ENCODE measurements around the gene ALDH1L1. TPM values are rescaled to one million over a fixed set of nuclear protein-coding genes. Genes with fewer than 3 reads are reported as not detected.

Gene ALDH1L1
- total and polyA plus RNA-seq, 2 experiments from 2014 or later: 1.0 to 1.3 TPM

- H3K4me1 Mint-ChIP-seq: peaks cover 20% of the 10 kb centered on the region
- H3K36me3 Mint-ChIP-seq (ENCODE audit: low read depth): no peaks in the 10 kb centered on the region; the same call in 2 of the 3 replicates
- Histone ChIP-seq H3K4me1 (ENCODE audit: insufficient read depth) (peaks cover 12% of the 10 kb centered on the region), H3K27me3 (ENCODE audit: insufficient read depth) (peaks cover 28% of the 10 kb centered on the region), H2AFZ (no peak overlapping the region), H3K36me3 (ENCODE audit: insufficient read depth) (no peaks in the 10 kb centered on the region), H3K9me2 (ENCODE audit: insufficient read depth) (peaks cover 15% of the 10 kb centered on the region; the same call in 1 of the 2 replicates), H3K4me2 (no peak overlapping the region), H3K4me3 (no peak overlapping the region), H4K20me1 (replicated peaks; ENCODE audit: insufficient read depth) (no peaks in the 10 kb centered on the region), H3K27ac (ENCODE audit: low read depth) (no peak overlapping the region), H3K79me2 (replicated peaks; ENCODE audit: insufficient read depth) (no peaks in the 10 kb centered on the region), H3F3A (replicated peaks; ENCODE audit: low read depth) (no peaks in the 10 kb centered on the region)
- H3K4me3 Mint-ChIP-seq: no peak overlapping the region
- no peak for ATAC-seq
- H3K9me3 Mint-ChIP-seq: no peaks in the 10 kb centered on the region
- TF ChIP-seq POLR2AphosphoS5 (IDR thresholded peaks at IDR 0.05; ENCODE audit: low read depth) (no peak), NANOG (IDR thresholded peaks at IDR 0.05; ENCODE audit: borderline replicate concordance) (no peak), EZH2phosphoT487 (IDR thresholded peaks at IDR 0.05; ENCODE audit: unreplicated experiment) (no peak), CREB1 (CRISPR knock-in tag; IDR thresholded peaks at IDR 0.05; ENCODE audit: low read depth) (no peak), CTCF (conservative IDR thresholded peaks at IDR 0.05; ENCODE audit: low read depth in 2 of 2) (no peak), JUNB (IDR thresholded peaks at IDR 0.05; ENCODE audit: unreplicated experiment) (no peak), ZNF114 (CRISPR knock-in tag; IDR thresholded peaks at IDR 0.05) (no peak), ZNF462 (CRISPR knock-in tag; IDR thresholded peaks at IDR 0.05) (no peak), REST (IDR thresholded peaks at IDR 0.05; ENCODE audit: unreplicated experiment) (no peak), STAT1 (IDR thresholded peaks at IDR 0.05; ENCODE audit: unreplicated experiment) (no peak), EZH2 (IDR thresholded peaks at IDR 0.05; ENCODE audit: low read depth, unreplicated experiment) (no peak), ZNF331 (CRISPR knock-in tag; IDR thresholded peaks at IDR 0.05; ENCODE audit: low read depth) (no peak), ETS1 (IDR thresholded peaks at IDR 0.05) (no peak)
- no peak overlapping the region for H3K27ac Mint-ChIP-seq
- peaks cover 27% of the 10 kb centered on the region for H3K27me3 Mint-ChIP-seq (ENCODE audit: insufficient read depth, low read depth, poor library complexity)
- DNase-seq (ENCODE audit: low spot score): no peak
These were observed 30.2 kb upstream of the ALDH1L1 start for GRCh38 chr3:126210606-126211005.
